Measurements from ENCODE around the gene TAMALIN. TPM values are rescaled to one million over a fixed set of nuclear protein-coding genes. Genes with fewer than 3 reads are reported as not detected.

The TAMALIN gene
- total and polyA plus RNA-seq, 2 donors: 13.0 to 51.8 TPM

DNA sequence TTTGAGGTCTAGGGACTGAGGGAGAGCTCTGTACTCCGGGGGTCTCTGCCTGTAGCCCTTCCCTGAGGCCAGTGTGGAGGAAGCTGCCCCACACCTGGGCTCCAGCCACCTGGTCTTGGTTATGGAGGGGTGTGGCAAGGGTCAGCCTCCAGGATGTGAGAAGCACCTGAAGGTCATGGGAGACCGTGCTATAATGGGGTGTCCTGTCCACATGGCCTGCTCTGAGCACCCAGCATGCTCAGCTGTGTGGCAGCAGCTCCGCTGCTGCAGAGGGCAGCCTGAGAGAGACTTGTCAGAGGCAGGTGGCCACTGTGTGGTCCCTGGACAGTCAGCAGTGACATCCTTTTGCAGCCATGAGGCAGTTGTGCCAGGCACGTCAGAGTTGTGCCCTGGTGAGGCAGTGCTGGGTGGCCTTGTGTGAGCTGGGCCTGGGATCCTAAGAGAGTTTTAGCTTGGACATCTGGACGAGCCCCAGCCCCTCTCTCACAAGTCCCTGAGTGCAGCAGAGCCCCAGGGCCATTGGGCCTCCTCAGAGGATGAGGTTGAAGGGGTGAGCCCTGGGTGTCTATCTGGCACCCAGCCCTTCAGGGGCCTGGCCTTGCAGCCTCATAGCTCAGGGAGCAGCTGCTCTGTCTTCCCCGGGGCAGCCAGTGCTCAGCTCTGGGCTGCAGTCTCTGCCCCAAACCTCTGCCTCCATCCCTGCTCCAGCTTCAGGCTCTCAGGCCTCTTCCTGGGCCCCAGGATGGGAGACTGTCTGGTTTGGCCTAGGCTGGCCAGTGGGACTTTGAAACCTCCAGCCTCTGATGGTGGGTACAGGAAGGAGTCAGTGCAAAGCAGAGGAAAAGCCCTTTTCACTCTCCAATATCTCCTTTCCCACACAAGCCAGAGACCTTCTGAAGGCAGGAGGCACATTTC lies 55.7 kb downstream of the TAMALIN start:
- no peaks in the 10 kb centered on the region for H3K36me3 ChIP-seq (ENCODE audit: insufficient read depth)
- H3K27ac ChIP-seq (ENCODE audit: low read depth): peak overlapping the region; percentile 27
- H3K4me3 ChIP-seq (ENCODE audit: low read depth, low read length): no peak overlapping the region
- WGBS: 72% methylated on average over 6 of the region's 6 CpGs
- no peaks in the 10 kb centered on the region for H3K4me1 ChIP-seq (ENCODE audit: insufficient read depth)
- DNase-seq (ENCODE audit: extremely low spot score): no peak

GRCh38 chr12:52063082-52063924 lies 56.6 kb downstream of the TAMALIN start:
- Histone ChIP-seq H3K4me1 (ENCODE audit: insufficient read depth) (no peaks in the 10 kb centered on the region), H3K27ac (ENCODE audit: low read depth) (peak overlapping the region; percentile 35), H3K36me3 (ENCODE audit: insufficient read depth) (no peaks in the 10 kb centered on the region), H3K4me3 (ENCODE audit: low read depth, low read length) (no peak overlapping the region)
- DNase-seq (ENCODE audit: extremely low spot score): no peak
- 53% methylated on average over 20 of the region's 20 CpGs for WGBS

DNA sequence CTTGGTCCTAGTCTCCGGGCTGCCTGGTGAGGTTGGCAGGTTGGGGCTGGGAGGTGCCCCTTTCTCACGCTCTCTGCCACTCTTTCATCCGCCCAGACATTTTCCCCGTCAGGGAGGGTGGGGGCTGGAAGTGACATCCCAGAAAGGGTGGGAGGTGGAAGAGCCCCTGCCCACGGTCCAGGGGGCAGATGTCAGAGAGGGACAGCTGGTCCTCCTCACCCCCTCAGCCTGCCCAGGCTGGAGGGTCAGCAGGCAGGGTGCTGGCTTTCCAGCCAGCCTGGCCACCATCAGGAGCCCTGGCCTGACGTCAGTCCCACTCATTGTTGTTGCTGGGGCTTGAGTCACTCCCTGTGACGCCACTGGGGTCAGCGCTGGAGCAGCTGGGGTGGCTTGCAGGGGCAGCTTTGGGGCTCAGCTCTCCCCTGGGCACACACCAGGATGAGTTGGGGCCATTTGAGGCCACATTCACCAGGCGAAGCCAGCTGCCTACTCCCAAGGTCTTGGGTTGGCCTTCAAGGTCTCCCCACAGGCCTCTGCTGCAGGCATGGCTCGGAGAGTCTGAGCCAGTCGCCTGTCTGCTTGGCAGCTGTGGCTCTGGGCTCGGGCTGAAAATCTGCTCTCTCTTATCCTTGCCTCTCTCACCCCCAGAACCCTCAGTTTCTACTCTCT lies 57.4 kb downstream of the TAMALIN start:
- H3K4me3 ChIP-seq (ENCODE audit: low read depth, low read length): no peak overlapping the region
- H3K4me1 ChIP-seq (ENCODE audit: insufficient read depth): no peaks in the 10 kb centered on the region
- H3K27ac ChIP-seq (ENCODE audit: low read depth): no peak overlapping the region
- 65% methylated on average over 12 of the region's 12 CpGs for WGBS
- no peak for DNase-seq (ENCODE audit: extremely low spot score)
- no peaks in the 10 kb centered on the region for H3K36me3 ChIP-seq (ENCODE audit: insufficient read depth)

Small RNA genes within 50 kb of the gene (small RNA-seq; reads per million reads assigned to genes)
- gene RNU6-574P: not detected

Other genes with a start within 250 kb of the TAMALIN start
- gene FIGNL2, start 158.2 kb upstream of the TAMALIN start, total RNA-seq: 0.53 TPM
- gene FIGNL2, start 158.2 kb upstream of the TAMALIN start, polyA plus RNA-seq: 0.33 TPM
- not detected for gene ANKRD33, start 118.8 kb upstream of the TAMALIN start, total RNA-seq
- not detected for gene ANKRD33, start 118.8 kb upstream of the TAMALIN start, polyA plus RNA-seq
- gene ACVRL1, start 99.4 kb upstream of the TAMALIN start, total RNA-seq: 47.9 TPM
- 71.7 TPM for gene ACVRL1, start 99.4 kb upstream of the TAMALIN start, polyA plus RNA-seq
- 9.5 TPM for gene ACVR1B, start 55.2 kb upstream of the TAMALIN start, total RNA-seq
- 14.8 TPM for gene ACVR1B, start 55.2 kb upstream of the TAMALIN start, polyA plus RNA-seq
- 18.3 TPM for gene NR4A1, start 44.5 kb downstream of the TAMALIN start, total RNA-seq
- gene NR4A1, start 44.5 kb downstream of the TAMALIN start, polyA plus RNA-seq: 307 TPM
- gene ATG101, start 63.0 kb downstream of the TAMALIN start, total RNA-seq: 20.4 TPM
- 46.4 TPM for gene ATG101, start 63.0 kb downstream of the TAMALIN start, polyA plus RNA-seq
- gene SMIM41, start 72.8 kb downstream of the TAMALIN start, total RNA-seq: 3.4 TPM
- gene SMIM41, start 72.8 kb downstream of the TAMALIN start, polyA plus RNA-seq: 5.5 TPM
- gene KRT80, start 185.1 kb downstream of the TAMALIN start, total RNA-seq: 1.7 TPM
- 3.0 TPM for gene KRT80, start 185.1 kb downstream of the TAMALIN start, polyA plus RNA-seq
- gene KRT7, start 226.3 kb downstream of the TAMALIN start, total RNA-seq: 147 TPM
- 158 TPM for gene KRT7, start 226.3 kb downstream of the TAMALIN start, polyA plus RNA-seq

All from urinary bladder (tissue), 4 donors.